ENCODE results near the gene B3GNT3.

The B3GNT3 gene

GRCh38 chr19:17757125-17757524, 37.8 kb upstream of the B3GNT3 start:
- no peak for TF ChIP-seq CTCF (IDR thresholded peaks at IDR 0.05; ENCODE audit: control insufficient read depth, insufficient read depth, low read depth, low read length, missing control alignments)
- H3K4me3 ChIP-seq (ENCODE audit: control insufficient read depth, low read depth, low read length): no peak overlapping the region
- DNase-seq (ENCODE audit: low read depth): no peak

GRCh38 chr19:17758515-17758914, 36.4 kb upstream of the B3GNT3 start:
- DNase-seq (ENCODE audit: low read depth): no peak
- TF ChIP-seq CTCF (IDR thresholded peaks at IDR 0.05; ENCODE audit: control insufficient read depth, insufficient read depth, low read depth, low read length, missing control alignments): no peak
- H3K4me3 ChIP-seq (ENCODE audit: control insufficient read depth, low read depth, low read length): no peak overlapping the region

GRCh38 chr19:17761148-17761547, 33.8 kb upstream of the B3GNT3 start:
- no peak for TF ChIP-seq CTCF (IDR thresholded peaks at IDR 0.05; ENCODE audit: control insufficient read depth, insufficient read depth, low read depth, low read length, missing control alignments)
- no peak for DNase-seq (ENCODE audit: low read depth)
- H3K4me3 ChIP-seq (ENCODE audit: control insufficient read depth, low read depth, low read length): no peak overlapping the region

- no peak for DNase-seq (ENCODE audit: low read depth)
- H3K4me3 ChIP-seq (ENCODE audit: control insufficient read depth, low read depth, low read length): no peak overlapping the region
These were observed 32.3 kb upstream of the B3GNT3 start for GRCh38 chr19:17762505-17763229.

GRCh38 chr19:17764348-17764747, 30.6 kb upstream of the B3GNT3 start:
- H3K4me3 ChIP-seq (ENCODE audit: control insufficient read depth, low read depth, low read length): no peak overlapping the region
- no peak for TF ChIP-seq CTCF (IDR thresholded peaks at IDR 0.05; ENCODE audit: control insufficient read depth, insufficient read depth, low read depth, low read length, missing control alignments)
- no peak for DNase-seq (ENCODE audit: low read depth)

More at GRCh38 chr19:17762505-17763229, 32.3 kb upstream of the B3GNT3 start:
- TF ChIP-seq CTCF (IDR thresholded peaks at IDR 0.05; ENCODE audit: control insufficient read depth, insufficient read depth, low read depth, low read length, missing control alignments): no peak

GRCh38 chr19:17765069-17765618, 29.8 kb upstream of the B3GNT3 start:
- DNase-seq (ENCODE audit: low read depth): no peak
- no peak for TF ChIP-seq CTCF (IDR thresholded peaks at IDR 0.05; ENCODE audit: control insufficient read depth, insufficient read depth, low read depth, low read length, missing control alignments)
- no peak overlapping the region for H3K4me3 ChIP-seq (ENCODE audit: control insufficient read depth, low read depth, low read length)

Measured in AG09309 (cell line).